Right renal pelvis (tissue), 4 donors: ENCODE results near the gene SYNE3. TPM values are rescaled to one million over a fixed set of nuclear protein-coding genes. Genes with fewer than 3 reads are reported as not detected.

ENCODE experiments used
- DNase-seq, 4 donors: peaks; one replicate each; pipeline ENCODE4 v3.0.0-alpha.2; 2013; ENCODE audit warnings: low read depth in 4 of 4, low spot score in 3 of 4, missing footprints in 1 of 4
- polyA plus RNA-seq, 4 donors: library from polyadenylated mRNA; unstranded; fragments of 120-200 nt; gene quantifications; one replicate each; pipeline ENCODE4 v1.2.1, GENCODE V29; 2013; ENCODE audit not compliant: insufficient read length in 4 of 4

The SYNE3 gene
- polyA plus RNA-seq, 4 donors: 1.7 to 2.6 (median 2.3) TPM

- DNase-seq: no peak
These were observed 38.8 kb downstream of the SYNE3 start for GRCh38 chr14:95477411-95478269.

GRCh38 chr14:95476747-95477146 lies 39.7 kb downstream of the SYNE3 start:
- no peak for DNase-seq

- no peak for DNase-seq
These were observed 40.8 kb downstream of the SYNE3 start for GRCh38 chr14:95475540-95476240.

GRCh38 chr14:95474941-95475340 lies 41.5 kb downstream of the SYNE3 start:
- no peak for DNase-seq

- DNase-seq: no peak
These were observed 42.0 kb downstream of the SYNE3 start for GRCh38 chr14:95474486-95474885.

- DNase-seq: no peak
These were observed 43.6 kb downstream of the SYNE3 start for GRCh38 chr14:95472819-95473251.

GRCh38 chr14:95471476-95471875 lies 45.0 kb downstream of the SYNE3 start:
- DNase-seq: no peak

- no peak for DNase-seq
These were observed 45.4 kb downstream of the SYNE3 start for GRCh38 chr14:95471016-95471415.

GRCh38 chr14:95469134-95469481 lies 47.3 kb downstream of the SYNE3 start:
- no peak for DNase-seq

- no peak for DNase-seq
These were observed 47.9 kb downstream of the SYNE3 start for GRCh38 chr14:95468448-95469133.

- DNase-seq: no peak
These were observed 48.8 kb downstream of the SYNE3 start for GRCh38 chr14:95467657-95468056.

- no peak for DNase-seq
These were observed 49.2 kb downstream of the SYNE3 start for GRCh38 chr14:95467232-95467631.

Other genes with a start within 250 kb of the SYNE3 start
- 10 to 100 TPM; 21.1 to 27.5 (median 24.8) TPM for gene CLMN, start 196.7 kb downstream of the SYNE3 start, polyA plus RNA-seq
- 10 to 100 TPM; 80.6 to 92.2 (median 83.7) TPM for gene GLRX5, start 18.4 kb upstream of the SYNE3 start, polyA plus RNA-seq
- gene TCL1B, start 169.8 kb upstream of the SYNE3 start, polyA plus RNA-seq: 1 to 10 TPM in 1 of 4 donors, under 1 TPM in 2, not detected in 1; 0.43 to 1.4 (median 0.50) TPM
- gene TCL1A, start 197.5 kb upstream of the SYNE3 start, polyA plus RNA-seq: 1 to 10 TPM in 3 of 4 donors, under 1 TPM in 1; 0.84 to 1.6 (median 1.1) TPM